ENCODE measurements around the gene FUT6.
"Not testable (repeated sequence)": the region's sequence is repeated elsewhere in the genome, so short reads cannot be mapped to it uniquely, and the experiment has no call there.

FUT6 gene

DNA sequence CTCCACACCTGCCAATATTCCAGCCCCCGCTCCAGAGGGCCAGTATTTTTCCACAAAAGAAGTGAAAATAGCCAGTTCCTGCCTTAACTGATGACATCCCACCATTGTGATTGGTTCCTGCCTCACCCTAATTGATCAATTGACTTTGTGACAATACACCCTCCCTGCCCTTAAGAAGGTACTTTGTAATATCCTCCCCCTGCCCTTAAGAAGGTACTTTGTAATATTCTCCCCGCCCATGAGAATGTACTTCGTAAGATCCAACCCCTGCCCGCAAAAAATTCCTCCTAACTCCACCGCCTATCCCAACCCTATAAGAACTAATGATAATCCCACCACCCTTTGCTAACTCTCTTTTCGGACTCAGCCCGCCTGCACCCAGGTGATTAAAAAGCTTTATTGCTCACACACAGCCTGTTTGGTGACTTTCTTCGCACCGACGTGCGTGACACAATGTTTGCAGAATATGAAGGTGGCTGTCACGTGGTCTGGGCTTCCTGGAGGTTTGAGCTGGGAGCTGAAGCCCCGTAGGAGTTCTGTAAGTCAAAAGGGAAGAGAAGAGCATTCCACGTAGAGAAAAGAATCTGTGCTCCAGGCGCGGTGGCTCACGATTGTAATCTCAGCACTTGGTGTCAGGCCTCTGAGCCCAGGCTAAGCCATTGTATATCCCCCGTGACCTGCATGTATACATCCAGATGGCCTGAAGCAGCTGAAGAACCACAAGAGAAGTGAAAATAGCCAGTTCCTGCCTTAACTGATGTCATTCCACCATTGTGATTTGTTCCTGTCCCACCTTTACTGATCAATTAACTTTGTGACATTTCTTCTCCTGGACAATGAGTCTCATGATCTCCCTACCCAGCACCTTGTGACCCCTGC is 17.9 kb upstream of the FUT6 start:
- DNase-seq (ENCODE audit: low read depth in 2 of 2, low spot score in 1 of 2), result no peak

DNA sequence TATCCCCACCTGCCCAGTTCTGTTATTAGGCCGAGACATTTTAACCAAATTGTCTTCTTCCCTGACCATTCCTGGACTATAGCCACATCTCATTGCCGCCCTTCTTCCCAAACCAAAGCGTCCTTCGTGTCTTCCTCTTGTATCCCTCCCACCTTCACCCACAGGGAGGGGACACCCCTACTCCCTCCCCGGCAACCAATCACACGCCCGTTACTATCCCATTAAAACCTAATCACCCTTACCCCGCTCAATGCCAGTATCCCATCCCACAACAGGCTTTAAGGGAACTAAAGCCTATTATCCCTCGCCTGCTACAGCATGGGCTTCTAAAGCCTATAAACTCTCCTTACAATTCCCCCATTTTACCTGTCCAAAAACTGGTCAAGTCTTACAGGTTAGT is 15.6 kb upstream of the FUT6 start:
- DNase-seq (ENCODE audit: low read depth in 2 of 2, low spot score in 1 of 2), result not testable (repeated sequence)

DNA sequence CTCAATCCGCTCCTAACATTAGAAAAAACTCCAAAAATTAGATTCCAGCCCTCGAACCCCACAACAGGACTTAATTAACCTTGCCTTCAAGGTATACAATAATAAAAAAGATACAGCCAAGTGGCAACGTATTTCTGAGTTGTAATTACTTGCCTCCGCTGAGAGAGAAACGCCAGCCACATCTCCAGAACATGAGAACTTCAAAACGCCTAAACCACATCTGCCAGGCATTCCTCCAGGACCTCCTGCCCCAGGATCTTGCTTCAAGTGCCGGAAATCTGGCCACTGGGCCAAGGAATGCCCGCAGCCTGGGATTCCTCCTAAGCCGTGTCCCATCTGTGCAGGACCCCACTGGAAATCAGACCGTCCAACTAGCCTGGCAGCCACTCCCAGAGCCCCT is 14.6 kb upstream of the FUT6 start:
- DNase-seq (ENCODE audit: low read depth in 2 of 2, low spot score in 1 of 2), result not testable (repeated sequence)

DNA sequence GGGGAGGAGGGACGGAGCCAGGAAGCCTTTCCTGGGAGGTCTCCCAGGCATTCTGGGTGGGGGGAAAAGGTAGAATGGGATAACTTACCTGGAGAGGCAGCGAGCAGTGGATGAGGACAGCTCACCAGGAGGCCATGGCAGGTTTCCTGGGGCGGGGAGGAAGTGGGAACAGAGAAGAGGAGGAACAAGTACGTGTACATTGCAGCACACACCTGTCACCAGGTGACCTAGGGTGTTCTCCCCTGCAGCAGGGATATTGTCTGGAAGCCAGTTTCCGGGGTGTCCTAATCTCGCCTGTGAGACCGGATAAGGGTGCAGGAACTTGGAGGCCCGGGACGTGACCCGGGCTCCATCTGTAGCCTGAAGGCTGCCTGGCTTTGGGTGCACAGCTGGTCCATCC is 11.8 kb upstream of the FUT6 start, which contains the start of gene FUT3:
TSS of gene FUT3 (minus strand) at position 148 of the 400 bp plus-strand sequence.
- DNase-seq (ENCODE audit: low read depth in 2 of 2, low spot score in 1 of 2), result no peak

DNA sequence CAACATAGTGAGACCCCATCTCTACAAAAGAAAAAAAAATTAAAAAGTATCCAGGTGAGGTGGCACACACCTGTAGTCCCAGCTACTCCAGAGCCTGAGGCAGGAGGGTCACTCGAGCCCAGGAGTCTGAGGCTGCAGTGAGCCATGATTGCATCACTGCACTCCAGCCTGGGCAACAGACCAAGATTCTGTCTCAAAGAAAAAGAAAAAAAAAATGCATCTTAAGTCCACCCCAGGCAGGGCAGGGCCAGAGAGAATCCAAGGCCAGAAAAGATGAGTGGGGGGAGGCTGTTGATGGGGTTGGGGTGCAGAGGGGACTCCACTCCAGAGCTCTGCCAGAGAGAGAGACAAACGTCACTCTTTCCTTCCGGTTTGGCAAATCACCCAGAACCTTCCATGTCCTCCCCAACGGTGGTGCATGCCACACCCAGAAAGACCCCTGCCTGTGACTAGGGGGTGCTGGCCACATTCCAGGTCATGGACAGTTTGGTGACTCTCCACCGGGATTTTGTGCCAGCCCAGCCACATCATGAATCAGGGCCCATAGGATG is 11.3 kb upstream of the FUT6 start:
- DNase-seq (ENCODE audit: low read depth in 2 of 2, low spot score in 1 of 2), result no peak

DNA sequence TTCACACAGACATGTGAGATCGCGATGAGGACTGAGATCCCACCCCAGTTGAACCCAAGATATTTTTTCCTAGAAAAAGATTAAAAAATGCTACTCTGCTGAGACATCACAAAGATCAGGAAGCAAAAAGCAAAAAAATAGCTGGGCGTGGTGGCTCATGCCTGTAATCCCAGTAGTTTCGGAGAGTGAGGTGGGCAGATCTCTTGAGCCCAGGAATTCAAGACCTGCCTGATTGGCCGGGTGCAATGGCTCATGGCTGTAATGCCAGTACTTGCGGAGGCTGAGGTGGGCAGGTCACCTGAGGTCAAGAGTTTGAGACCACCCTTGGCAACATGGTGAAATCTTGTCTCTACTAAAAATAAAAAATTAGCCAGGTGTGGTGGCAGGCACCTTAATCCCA is 10.7 kb upstream of the FUT6 start:
- no peak for DNase-seq (ENCODE audit: low read depth in 2 of 2, low spot score in 1 of 2)

DNA sequence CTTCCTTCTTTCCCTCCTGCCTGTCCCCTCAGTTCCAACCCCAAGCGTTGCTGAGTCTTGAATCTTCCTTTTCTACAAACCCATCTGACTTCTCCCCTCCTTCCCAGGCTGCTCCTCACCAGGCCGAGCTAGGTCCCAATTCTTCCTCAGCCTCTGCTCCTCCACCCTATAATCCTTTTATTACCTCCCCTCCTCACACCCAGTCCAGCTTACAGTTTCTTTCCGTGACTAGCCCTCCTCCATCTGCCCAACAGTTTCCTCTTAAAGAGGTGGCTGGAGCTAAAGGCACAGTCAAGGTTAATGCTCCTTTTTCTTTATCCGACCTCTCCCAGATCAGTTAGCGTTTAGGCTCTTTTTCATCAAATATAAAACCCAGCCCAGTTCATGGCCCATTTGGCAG is 9.1 kb upstream of the FUT6 start:
- not testable (repeated sequence) for DNase-seq (ENCODE audit: low read depth in 2 of 2, low spot score in 1 of 2)

DNA sequence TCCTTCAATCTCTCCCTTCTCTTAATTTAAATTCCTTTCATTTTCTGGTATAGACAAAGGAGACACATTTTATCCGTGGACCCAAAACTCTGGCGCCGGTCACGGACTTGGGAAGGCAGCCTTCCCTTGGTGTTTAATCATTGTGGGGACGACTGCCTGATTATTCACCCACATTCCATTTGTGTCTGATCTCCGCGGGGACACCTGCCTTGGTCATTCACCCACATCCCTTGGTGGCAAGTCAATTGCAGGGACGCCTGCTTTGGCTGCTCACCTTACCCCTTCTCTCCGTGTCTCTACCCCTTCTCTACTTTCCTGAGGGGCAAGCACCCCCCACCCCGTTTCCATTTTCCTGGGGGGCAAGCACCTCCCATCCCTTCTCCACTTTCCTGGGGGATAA is 8.3 kb upstream of the FUT6 start:
- DNase-seq (ENCODE audit: low read depth in 2 of 2, low spot score in 1 of 2), result not testable (repeated sequence)

DNA sequence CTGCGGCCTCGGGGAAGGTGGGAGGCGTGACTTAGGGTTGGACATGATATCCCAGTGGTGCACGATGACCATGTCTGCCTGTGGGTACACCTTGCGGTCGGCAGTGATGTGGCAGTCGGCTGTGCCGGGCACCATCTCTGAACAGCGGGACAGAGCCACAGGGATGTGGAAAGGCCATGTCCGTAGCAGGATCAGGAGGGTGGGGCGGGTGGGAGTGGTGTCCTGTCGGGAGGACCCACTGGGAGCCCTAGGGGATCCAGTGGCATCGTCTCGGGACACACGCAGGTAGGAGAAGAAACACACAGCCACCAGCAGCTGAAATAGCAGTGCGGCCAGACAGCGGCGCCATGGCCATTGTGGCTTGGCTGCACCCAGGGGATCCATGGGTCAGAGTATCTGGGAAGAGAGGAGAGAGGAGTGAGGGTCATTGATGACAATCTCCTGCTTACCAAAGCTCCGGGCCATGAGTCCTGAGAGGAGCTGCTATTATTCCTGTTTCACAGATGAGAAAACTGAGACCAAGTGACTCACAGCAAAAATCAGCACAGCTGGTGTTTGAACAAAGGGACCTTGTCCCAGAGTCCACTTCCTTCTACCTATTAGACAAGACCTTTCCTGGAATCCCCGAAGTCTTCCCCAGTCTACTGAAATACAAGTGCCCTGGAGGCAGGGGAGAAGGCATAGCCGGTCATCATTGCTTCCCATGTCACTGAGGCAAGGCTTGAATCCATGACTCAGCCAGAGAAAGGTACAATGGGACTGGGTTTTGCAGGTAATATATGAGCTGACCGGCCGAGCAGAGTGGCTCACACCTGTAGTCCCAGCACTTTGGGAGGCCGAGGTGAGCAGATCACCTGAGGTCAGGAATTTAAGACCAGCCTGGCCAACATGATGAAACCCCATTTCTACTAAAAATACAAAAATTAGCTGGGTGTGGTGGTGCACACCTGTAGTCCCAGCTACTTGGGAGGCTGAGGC is 5.2 kb upstream of the FUT6 start:
- DNase-seq (ENCODE audit: low read depth in 2 of 2, low spot score in 1 of 2), result no peak

DNA sequence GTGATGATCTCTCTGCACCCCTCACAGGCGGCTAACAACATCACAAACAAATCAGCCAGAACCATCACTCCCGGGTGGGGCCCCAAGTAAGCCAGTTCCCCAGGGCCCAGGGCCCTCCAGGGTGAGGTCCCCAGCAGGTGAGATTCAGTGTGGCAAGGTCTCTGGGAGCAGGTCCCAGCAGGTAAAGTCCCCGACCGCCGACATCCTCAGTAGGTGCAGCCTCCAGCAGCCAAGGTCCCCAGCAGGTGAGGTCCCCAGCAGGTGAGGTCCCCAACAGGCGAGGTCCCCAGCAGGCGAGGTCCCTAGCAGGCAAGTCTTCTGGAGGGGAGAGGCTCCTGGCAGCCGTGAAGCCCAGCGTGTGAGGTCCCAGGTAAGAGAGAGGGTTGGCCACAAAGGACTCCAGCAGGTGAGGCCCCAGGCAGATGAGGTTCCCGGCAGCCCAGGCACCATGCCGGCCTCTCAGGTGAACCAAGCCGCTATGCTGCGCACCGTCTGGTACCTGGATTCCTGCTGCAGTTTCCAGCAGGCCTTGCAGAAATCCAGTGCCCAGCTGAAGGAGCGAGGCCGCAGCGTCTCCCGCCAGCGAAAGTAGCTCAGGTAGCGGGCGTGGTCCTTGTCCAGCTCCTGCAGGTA is 3.9 kb upstream of the FUT6 start:
- DNase-seq (ENCODE audit: low read depth in 2 of 2, low spot score in 1 of 2), result no peak

DNA sequence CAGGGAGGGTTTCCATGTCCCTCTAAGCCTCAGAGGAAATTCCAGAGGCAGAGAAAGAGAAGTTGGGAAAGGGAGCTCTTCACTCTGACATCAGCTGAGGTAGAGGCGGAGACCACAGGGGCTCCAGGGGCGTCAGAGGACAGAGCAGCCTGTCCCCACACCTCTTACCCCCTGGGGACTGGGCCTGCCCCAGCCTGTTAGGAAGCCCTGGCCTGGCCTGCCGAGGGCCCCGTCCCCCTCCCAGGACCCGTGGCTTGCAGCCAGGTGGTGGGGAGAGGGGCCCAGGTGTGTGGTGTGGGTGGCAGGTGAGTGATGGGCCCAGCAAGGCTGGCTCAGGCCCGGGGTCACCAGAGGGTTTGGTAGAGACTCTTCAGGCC is 2.2 kb upstream of the FUT6 start:
- not testable (repeated sequence) for DNase-seq (ENCODE audit: low read depth in 2 of 2, low spot score in 1 of 2)

DNA sequence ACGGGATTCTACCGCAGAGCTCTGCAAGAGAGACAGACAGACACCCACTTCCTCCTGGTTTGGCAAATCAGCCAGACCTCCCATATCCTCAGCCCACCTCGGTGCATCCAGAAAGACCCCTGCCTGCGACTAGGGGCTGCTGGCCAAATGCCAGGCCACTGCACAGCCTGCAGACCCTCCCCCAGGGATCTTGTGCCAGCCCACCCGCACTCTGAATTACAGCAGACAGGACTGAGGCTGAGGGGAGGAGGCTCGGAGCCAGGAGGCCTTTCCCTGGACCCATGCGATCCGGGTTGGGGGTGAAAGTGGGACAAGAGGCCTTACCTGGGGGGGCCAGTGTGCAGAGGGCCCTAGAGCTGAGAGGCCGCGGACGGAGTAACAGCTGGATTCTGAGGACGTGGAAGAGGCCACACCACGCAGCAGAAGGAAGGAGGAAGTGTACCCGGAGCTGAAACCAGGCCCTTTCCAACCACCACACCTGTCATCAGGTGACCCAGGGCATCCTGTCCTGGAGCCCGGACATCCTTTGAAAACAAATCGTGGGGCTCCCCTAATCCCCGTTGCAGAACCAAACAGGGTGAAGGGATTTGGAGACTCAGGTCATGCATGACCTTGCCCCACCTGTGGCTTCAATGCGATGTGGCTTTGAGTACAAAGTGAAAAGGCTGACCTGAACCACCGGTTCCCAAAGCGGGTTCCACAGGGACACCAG is 993 bp downstream of the FUT6 start:
- DNase-seq (ENCODE audit: low read depth in 2 of 2, low spot score in 1 of 2), result no peak

DNA sequence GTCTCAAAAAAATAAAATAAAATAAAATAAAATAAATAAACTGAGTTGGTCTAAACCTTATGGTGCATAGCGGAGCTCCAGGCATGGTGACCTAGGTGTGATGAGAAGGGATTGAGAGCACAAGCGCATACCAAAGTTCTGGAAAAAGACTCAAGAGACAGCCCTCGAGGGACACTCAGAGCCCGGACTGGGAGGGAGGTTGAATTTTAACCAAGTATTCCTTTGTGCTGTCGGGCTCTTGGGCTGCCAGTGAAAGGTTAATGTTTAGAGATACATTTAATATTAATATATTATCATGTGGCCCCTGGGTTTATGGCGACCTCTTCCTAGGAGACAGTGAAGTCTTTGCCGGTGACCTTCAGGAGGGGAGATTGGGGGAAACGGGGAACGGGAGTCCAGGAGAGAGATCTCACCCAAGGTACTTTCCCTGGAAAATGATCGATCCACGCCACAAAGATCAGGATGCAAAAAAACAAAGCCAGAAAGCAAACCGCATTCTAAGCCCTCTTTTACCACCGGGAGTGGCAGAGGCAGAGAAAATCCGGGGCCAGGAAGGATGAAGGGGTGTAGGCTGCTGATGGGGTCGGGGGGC is 1.6 kb downstream of the FUT6 start:
- DNase-seq (ENCODE audit: low read depth in 2 of 2, low spot score in 1 of 2), result no peak

DNA sequence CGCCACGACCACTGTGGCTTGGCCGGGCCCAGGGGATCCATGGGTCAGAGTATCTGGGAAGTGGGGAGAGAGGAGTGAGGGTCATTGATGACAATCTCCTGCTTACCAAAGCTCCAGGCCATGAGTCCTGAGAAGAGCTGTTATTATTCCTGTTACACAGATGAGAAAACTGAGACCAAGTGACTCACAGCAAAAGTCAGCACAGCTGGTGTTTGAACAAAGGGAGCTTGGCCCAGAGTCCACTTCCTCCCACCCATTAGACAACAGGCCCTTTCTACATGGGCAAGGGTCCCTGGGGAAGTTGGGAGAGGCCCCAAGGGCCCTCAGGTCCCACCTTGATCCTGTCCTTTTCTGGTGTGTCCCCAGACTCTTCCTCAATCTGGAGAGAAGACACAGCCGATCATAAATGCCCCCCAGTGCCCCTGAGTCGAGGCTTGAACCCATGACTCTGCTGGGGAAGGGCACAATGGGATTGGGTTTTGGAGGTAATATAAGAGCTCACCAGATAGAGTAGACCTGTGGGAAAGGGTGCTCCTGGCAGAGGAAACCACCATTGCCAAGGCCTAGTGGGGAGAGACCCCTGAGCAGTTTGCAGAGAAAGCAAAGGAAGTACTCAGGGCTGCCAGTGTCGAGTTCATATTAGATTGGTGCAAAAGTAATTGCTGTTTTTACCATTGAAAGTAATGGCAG is 6.8 kb downstream of the FUT6 start:
- no peak for DNase-seq (ENCODE audit: low read depth in 2 of 2, low spot score in 1 of 2)

DNA sequence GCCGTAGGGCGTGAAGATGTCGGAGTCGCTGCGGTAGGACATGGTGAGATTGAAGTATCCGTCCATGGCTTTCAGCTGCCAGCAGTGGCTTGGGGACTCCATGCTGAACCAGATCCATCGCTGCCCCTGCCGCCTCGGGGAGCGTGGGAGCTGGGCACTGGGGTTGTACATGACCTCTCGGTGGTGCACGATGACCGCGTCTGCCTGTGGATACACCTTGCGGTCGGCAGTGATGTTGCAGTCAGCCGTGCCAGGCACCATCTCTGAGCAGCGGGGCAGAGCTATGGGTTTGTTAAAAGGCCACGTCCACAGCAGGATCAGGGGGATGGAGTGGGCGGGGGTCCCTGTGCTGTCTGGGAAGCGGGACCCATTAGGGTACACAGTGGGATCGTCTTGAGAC is 7.4 kb downstream of the FUT6 start:
- DNase-seq (ENCODE audit: low read depth in 2 of 2, low spot score in 1 of 2), result no peak

DNA sequence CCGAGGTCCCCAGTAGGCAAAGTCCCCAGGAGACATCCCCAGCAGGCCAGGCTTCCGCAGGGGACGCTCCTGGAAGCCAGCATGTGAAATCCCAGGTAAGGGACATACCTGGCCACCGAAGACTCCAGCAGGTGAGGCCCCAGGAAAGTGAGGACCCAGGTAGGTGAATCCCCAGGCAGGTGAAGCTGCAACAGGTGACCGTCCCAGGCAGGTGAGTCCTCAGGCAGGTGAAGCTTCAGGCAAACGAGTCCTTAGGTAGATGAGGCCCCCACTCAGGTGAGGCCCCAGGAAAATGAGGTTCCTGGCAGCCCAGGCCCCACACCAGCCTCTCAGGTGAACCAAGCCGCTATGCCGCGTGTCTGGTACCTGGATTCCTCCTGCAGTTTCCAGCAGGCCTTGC is 8.3 kb downstream of the FUT6 start:
- no peak for DNase-seq (ENCODE audit: low read depth in 2 of 2, low spot score in 1 of 2)

DNA sequence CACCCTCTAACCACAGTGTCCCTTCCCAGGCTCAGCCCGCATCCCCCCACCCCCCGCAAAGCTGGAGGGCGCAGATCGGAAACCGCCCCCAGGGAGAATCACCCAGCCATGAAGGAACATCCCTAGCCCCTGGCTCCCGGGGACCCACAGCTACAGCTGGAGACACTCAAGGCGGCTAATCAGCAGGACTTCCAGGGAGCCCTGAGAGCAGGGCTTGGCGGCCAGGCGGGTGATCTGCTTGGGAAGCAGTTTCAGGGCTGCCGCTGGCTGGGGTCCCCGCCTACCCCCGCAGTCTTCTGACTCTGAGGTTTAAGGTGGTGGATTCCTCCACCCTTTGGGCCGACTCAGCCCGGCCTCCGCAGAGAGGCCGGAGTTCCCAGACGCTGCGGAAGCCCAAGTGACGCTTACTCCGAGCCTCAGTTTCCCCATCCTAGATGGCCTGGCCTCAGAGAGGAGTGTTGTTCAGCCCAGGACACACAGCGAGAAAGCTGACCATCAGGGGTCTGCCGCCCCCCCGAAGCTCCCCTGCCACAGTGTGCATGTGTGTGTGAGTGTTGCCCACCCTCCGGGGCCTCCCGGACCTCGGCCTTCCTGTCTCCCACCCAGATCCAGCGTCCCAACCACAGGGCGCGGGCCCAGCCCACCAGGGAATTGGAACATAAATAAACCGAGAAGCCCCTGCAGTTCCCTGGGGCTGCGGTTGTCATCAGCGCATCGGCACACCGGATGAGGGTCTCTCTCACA is 9.8 kb downstream of the FUT6 start:
- DNase-seq (ENCODE audit: low read depth in 2 of 2, low spot score in 1 of 2), result no peak

DNA sequence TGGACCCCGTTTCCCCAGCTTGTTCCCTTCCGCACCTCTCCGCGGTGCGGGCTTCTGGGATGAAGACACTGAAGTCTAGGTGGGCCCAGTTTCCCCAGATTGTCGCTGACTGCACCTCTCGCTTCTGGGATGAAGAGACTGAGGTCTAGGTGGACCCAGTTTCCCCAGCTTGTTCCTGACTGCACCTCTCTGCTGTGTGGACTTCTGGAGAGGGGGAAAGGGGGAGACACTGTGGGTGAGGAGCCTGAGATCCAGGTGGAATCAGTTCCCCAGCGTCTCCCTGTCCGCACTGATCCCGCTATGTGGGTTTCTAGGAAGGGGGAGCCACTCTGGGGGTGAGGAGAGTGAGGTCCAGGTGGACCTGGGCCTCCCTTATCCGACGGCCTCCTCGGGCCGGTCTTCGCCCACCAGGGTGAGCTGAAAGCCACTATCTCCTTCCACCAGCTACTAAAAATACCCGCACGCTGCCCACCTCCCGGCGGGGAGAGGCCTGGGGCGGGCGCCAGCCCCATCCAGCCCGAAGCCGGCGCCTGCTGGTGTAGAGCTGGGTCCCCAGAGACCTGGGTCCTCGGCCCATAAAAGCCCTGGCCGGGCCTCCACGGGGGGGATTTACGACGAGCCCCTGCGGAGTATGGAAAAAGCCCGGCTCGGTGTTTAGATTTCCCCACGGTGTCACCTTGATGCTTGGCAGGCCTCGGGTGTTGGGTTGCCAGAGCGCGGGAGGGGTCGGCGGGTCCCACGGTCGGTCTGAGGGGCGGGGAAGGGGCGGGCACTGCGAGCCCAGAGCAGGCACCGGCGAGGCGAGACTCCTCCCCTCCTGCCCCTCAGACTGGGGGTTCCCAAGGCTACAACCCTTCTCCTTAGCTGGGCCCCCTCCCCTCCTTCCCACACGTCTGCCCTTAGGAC is 10.6 kb downstream of the FUT6 start:
- no peak for DNase-seq (ENCODE audit: low read depth in 2 of 2, low spot score in 1 of 2)

All from stimulated activated CD8-positive, alpha-beta memory T cell treated with anti-CD3 and anti-CD28 coated beads, Interleukin-4, amount 100 ng/mL, for 4 hours (primary cell).